ENCODE results near the gene MAN2A2. TPM values are rescaled to one million over a fixed set of nuclear protein-coding genes. Genes with fewer than 3 reads are reported as not detected.

MAN2A2 gene
- total RNA-seq, 1 donor from 2014 or later: 78.0 TPM

DNA sequence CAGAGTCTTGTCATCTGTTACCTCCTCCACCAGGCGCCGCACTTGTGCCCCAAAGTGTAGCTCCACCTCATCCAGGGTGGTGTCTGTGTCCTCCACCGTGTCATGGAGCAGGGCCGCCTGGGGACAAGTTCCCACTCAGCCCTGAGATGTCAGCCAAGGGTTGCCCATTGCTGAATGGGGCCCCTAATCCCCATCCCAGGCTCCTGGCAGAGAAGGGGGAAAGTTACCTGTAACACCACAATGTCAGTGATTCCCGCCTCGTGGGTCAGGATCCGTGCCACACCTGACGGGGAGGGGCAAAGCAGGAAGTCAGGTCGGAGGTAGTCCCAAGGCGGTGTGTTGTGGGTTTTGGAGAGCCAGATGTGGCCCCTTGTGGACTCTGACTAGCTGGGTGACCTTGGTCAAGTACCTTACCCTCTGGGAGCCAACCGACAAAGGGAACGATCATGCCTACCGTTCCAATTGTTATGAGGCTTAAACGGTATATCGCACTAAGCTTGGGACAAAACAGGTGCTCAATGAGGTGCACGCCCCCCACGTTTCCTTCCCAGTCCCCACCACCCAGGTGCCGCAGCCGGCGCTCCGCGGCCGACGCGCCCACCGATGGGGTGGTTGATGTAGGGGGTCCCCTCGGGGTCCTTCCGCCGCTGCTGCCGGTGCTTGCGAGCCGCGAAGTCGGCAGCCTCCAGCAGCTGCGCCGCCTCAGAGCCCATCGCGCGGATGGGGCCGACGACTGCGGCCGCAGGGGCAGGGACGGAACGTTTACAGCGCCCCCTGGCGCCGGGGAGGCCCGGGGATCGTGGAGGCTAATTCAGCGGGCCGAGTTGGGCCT, 28.9 kb downstream of the MAN2A2 start, which contains the start of gene HDDC3:
Gene HDDC3 (minus strand): TSS at position 722 of the 832 bp plus-strand sequence. CDS start 9 bp downstream, at position 713.
- TF ChIP-seq, protein P1, sequence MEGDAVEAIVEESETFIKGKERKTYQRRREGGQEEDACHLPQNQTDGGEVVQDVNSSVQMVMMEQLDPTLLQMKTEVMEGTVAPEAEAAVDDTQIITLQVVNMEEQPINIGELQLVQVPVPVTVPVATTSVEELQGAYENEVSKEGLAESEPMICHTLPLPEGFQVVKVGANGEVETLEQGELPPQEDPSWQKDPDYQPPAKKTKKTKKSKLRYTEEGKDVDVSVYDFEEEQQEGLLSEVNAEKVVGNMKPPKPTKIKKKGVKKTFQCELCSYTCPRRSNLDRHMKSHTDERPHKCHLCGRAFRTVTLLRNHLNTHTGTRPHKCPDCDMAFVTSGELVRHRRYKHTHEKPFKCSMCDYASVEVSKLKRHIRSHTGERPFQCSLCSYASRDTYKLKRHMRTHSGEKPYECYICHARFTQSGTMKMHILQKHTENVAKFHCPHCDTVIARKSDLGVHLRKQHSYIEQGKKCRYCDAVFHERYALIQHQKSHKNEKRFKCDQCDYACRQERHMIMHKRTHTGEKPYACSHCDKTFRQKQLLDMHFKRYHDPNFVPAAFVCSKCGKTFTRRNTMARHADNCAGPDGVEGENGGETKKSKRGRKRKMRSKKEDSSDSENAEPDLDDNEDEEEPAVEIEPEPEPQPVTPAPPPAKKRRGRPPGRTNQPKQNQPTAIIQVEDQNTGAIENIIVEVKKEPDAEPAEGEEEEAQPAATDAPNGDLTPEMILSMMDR (conservative IDR thresholded peaks at IDR 0.05): peak; percentile 98
- Mint-ChIP-seq H3K27ac (ENCODE audit: unreplicated experiment) (peak within 1 kb of the TSS; percentile 81), H3K4me3 (peak within 1 kb of the TSS; percentile 91), H3K27me3 (ENCODE audit: low read depth) (no peaks in the 10 kb centered on the region), H3K9me3 (no peaks in the 10 kb centered on the region), H3K36me3 (ENCODE audit: low read depth) (no peaks in the 10 kb centered on the region), H3K4me1 (peaks cover 32% of the 10 kb centered on the region)
- peak; percentile 96 for DNase-seq (ENCODE audit: low read depth, low spot score)

DNA sequence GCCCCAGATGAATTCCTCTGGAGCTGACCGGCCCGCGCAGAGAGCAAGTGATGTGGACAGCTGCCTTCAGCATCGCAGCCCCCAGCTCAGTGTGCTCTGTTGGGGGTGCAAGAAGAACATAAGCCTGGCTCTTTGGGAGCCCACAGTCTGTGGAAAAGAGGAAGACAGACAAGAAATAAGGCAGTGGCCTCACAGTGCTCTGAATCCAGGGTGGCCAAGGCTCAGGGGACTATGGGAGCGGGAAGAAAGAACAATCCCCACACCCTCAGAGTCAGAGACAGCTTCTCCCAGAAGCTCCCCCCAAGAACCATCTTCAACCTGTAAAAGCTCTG, 29.5 kb downstream of the MAN2A2 start:
- no peaks in the 10 kb centered on the region for H3K27me3 Mint-ChIP-seq (ENCODE audit: low read depth)

GRCh38 chr15:90933301-90933700, 30.2 kb downstream of the MAN2A2 start:
- Mint-ChIP-seq H3K27ac (ENCODE audit: unreplicated experiment) (no peak overlapping the region), H3K36me3 (ENCODE audit: low read depth) (peaks cover 1% of the 10 kb centered on the region), H3K4me3 (peak overlapping the region; percentile 91), H3K4me1 (peaks cover 32% of the 10 kb centered on the region), H3K9me3 (no peaks in the 10 kb centered on the region), H3K27me3 (ENCODE audit: low read depth) (no peaks in the 10 kb centered on the region)
- no peak for DNase-seq (ENCODE audit: low read depth, low spot score)
- TF ChIP-seq, protein P1 (conservative IDR thresholded peaks at IDR 0.05): no peak

More for the DNA sequence above, 29.5 kb downstream of the MAN2A2 start:
- Mint-ChIP-seq H3K36me3 (ENCODE audit: low read depth) (no peaks in the 10 kb centered on the region), H3K4me1 (peaks cover 32% of the 10 kb centered on the region), H3K27ac (ENCODE audit: unreplicated experiment) (no peak overlapping the region), H3K4me3 (peak overlapping the region; percentile 91), H3K9me3 (no peaks in the 10 kb centered on the region)
- TF ChIP-seq, protein P1 (conservative IDR thresholded peaks at IDR 0.05): no peak
- no peak for DNase-seq (ENCODE audit: low read depth, low spot score)

- H3K27ac Mint-ChIP-seq (ENCODE audit: unreplicated experiment): no peak overlapping the region
- no peaks in the 10 kb centered on the region for H3K27me3 Mint-ChIP-seq (ENCODE audit: low read depth)
- no peaks in the 10 kb centered on the region for H3K9me3 Mint-ChIP-seq
- TF ChIP-seq, protein P1 (conservative IDR thresholded peaks at IDR 0.05): peak; percentile 86
- peaks cover 2% of the 10 kb centered on the region for H3K36me3 Mint-ChIP-seq (ENCODE audit: low read depth)
- peaks cover 32% of the 10 kb centered on the region for H3K4me1 Mint-ChIP-seq
- DNase-seq (ENCODE audit: low read depth, low spot score): peak; percentile 82
- H3K4me3 Mint-ChIP-seq: peak overlapping the region; percentile 91
These were observed 31.3 kb downstream of the MAN2A2 start for GRCh38 chr15:90934256-90934948.

- H3K27ac Mint-ChIP-seq (ENCODE audit: unreplicated experiment): peak within 1 kb of the TSS; percentile 81
- H3K9me3 Mint-ChIP-seq: no peaks in the 10 kb centered on the region
- TF ChIP-seq, protein P1 (conservative IDR thresholded peaks at IDR 0.05): no peak
- H3K4me3 Mint-ChIP-seq: peak within 1 kb of the TSS; percentile 91
- peaks cover 6% of the 10 kb centered on the region for H3K36me3 Mint-ChIP-seq (ENCODE audit: low read depth)
- H3K4me1 Mint-ChIP-seq: peaks cover 32% of the 10 kb centered on the region
- DNase-seq (ENCODE audit: low read depth, low spot score): peak; percentile 89
- H3K27me3 Mint-ChIP-seq (ENCODE audit: low read depth): no peaks in the 10 kb centered on the region
These were observed 32.0 kb downstream of the MAN2A2 start, which contains the start of gene UNC45A for GRCh38 chr15:90934949-90935751. Gene UNC45A, plus strand, starts transcription at chr15:90935285. Its CDS starts 40 bp downstream, at chr15:90935325.

Data from neural crest cell (in vitro differentiated cells).